Stimulated activated CD8-positive, alpha-beta memory T cell treated with anti-CD3 and anti-CD28 coated beads, Interleukin-12 subunit alpha, Interleukin-12 subunit beta, amount 100 ng/mL, for 24 hours (primary cell): ENCODE data around the gene RGR.
"Not testable (repeated sequence)": the region's sequence is repeated elsewhere in the genome, so short reads cannot be mapped to it uniquely, and the experiment has no call there.

Experiments used
- DNase-seq: peaks from one replicate; pipeline ENCODE4 v3.0.0-alpha.2; 2020; ENCODE audit errors: extremely low read depth

Gene RGR

GRCh38 chr10:84258034-84258695 is 13.3 kb downstream of the RGR start:
- no peak for DNase-seq

DNA sequence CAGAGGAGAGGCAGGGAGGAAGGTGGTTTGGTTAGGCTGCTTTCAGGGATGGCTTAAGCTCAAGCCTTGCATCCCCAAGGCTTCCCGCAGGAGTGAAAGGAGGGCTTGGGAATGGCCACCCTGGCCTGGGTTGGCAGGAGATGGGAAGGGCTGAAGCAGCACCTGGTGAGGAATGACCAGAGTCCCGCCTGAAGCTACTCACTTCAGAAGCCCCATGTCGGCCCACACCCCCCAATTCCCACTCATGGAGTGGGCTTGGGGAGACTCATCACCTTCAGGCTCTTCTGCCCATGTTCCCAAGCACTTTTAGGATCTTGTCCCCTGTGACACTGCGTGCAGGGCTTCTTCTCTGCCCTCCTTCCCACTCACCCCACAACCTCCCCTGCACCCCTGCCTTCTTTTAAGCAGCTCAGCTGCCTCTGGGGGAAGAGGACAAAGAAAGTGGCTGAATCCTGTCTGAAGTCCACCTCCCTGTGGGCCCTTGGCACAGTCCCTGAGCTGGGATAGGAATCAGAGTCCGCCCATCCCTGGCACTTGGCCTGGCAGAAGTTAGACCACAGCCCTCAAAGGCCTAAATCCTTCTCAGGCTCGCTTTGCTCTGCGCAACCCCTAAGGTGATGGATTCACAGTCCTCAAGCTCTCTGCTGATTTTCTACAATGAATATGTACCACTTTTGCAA is 16.5 kb downstream of the RGR start:
- no peak for DNase-seq

GRCh38 chr10:84262190-84262956 is 17.5 kb downstream of the RGR start:
- no peak for DNase-seq

DNA sequence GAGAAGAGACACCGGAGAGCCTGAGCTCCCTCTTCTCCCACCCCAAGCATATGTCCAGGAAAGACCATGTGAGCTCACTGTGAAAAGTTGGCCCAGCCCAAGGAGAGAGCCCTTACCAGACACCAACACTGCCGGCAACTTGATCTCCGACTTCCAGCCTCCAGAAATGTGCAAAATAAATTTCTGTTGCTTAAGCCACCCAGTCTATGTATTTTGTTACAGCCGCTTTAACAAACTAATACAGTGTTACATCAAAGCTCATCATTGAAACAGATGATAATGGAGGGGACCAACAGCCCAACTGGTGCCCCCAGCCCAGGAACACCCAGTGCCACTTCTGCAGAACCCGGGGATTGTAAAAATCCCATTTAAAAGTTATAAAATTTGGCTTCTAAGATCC is 18.9 kb downstream of the RGR start:
- no peak for DNase-seq

GRCh38 chr10:84264611-84265141 is 19.8 kb downstream of the RGR start:
- peak; percentile 30 for DNase-seq

GRCh38 chr10:84265418-84265817 is 20.6 kb downstream of the RGR start:
- DNase-seq = no peak

DNA sequence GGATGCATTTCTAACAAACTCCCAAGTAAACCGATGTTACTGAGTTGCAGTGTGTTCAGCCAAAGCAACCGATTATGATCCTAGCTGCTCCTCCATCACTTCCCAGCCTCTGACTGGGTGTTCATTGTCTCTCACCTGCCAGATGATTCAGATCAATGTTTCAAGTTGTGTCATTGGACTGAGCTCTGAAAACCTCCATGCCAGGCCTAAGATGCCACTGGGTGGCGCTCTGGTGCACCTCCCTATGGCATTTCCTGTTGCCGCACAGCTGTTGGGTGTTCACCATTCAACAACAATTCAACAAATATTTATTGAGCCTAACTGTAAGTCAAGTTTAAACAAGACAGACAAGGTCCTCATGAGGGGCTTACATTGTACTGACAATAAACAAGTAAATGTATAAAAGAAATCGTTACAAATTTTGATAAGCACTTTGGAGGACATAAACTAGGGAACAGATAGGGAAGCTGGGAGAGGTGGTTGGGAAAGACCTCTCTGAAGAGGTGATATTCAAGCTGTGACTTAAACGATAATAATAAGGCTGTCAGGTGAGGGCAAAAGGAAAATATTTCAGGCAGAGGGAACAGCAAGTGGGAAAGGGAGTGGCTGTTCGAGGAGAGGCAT is 22.8 kb downstream of the RGR start:
- peak; percentile 47 for DNase-seq

- DNase-seq = no peak
Measured at GRCh38 chr10:84269162-84269561, 24.3 kb downstream of the RGR start.

DNA sequence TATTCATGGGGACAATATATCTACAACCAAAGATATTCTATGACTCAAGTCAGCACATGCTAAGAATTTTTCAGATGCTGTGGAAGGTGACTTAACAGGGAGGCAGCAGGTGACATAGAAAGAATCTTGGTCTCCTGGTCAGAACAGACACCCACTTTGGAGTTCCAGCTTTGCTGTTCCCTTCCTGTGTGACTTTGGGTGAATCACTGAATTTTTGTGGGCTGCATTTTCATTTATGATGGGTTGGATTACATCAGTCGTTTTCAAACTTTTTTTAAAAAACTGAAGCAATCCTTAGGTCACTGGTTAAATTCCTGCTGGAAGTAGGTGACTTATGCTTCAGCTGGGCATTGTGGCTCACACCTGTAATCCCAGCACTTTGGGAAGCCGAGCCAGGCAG is 24.9 kb downstream of the RGR start:
- DNase-seq = no peak

DNA sequence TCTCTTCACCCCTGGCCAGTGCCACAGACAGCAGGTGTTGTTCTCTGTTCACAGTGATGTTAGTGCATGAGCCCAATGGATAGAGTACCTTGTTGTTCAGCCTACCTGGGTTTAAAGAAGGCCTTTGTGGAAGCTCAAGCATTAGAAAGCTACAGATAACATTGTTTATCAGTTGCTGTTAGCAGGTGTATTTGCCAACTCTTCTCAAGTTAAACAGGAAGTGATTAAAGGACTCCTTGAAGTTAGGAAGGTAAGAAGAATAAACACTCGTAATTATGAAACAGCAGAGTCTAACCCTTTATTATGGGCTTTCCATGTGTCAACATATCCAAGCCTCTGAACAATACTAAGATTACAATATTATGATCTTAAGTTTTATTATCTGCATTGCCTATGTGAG is 25.9 kb downstream of the RGR start:
- DNase-seq = no peak

GRCh38 chr10:84279876-84280475 is 35.1 kb downstream of the RGR start:
- not testable (repeated sequence) for DNase-seq

- DNase-seq = no peak
Measured at GRCh38 chr10:84286695-84287094, 41.8 kb downstream of the RGR start.

DNA sequence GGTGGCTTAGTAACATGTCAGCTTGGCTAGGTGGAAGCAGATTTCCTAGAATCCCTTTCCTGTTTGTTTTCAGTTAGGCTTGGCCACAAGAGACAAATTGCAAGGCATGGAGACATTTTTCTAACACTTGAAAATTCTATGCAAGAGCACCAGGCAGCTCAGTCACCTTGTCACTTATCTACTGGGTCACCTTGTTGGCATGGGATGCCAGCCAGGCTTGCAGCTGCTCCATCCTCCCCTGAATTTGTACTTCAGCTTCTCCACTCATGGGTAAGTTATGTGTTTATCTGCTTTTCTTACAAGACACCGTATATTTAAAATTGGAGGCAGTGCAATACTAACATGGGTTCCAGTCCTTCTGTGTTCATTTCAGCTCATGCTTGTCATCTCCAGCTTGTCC is 43.3 kb downstream of the RGR start:
- DNase-seq = no peak

GRCh38 chr10:84289521-84290200 is 44.8 kb downstream of the RGR start:
- DNase-seq = no peak

DNA sequence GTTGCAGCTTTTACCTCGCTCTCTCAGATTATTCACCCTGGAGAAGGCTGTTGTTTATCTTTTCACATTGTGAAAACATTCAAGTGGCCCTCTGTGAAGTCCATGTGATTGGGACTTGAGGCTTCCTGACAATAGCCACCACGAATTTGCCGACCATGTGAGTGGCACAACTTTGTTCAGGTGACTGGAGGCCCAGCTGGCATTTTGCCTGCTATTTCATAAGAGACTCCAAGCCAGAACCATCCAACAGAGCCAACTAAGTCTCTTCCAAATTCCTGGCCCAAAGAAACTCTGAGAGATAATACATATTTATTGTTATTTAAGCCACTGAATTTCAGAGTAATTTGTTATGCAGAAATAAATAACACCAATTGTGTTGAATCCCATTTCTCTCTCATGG is 45.4 kb downstream of the RGR start:
- DNase-seq = no peak

- no peak for DNase-seq
Measured at GRCh38 chr10:84291384-84291783, 46.5 kb downstream of the RGR start.

DNA sequence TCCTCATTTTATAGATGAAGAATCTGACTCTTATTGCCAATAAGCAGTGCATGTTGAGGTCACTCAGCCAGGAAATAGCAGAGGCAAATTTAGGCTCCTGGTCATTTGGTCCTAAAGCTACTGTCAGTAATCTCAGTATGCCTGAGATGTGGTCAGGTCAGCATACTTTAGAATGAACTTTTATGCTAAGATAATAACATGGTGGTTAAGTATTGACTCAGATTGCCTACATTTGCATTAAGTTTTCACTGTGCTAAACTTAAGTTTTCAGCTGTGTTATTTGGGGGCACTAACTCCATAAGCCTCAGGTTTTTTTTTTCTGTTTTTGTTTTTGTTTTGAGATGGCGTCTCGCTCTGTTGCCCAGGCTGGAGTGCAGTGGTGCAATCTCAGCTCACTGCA is 47.6 kb downstream of the RGR start:
- no peak for DNase-seq

DNA sequence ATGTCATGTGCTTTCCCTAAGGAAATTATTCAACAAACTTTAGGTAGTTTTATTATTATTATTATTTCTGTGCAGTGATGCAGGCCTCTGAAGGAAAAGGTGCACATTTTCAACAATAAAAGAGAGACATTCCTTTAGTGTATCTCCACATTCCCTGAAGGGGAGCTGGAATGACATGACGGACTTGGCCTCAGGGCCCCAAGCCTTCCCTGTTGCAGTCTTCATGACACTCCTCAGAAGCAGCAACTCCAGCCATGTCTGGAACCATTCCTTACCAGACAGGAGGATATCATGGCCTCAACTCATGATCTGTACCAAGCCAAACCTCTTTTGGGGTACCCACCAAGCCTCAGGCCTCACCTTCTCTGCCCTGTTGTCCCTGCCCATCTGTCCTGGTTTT is 48.3 kb downstream of the RGR start:
- no peak for DNase-seq

- DNase-seq = peak; percentile 7
Measured at GRCh38 chr10:84293574-84294016, 48.7 kb downstream of the RGR start.

- no peak for DNase-seq
Measured at GRCh38 chr10:84294766-84295447, 50.1 kb downstream of the RGR start.
